GM18951 (cell line): Measurements from ENCODE around the gene DGCR6L.
"Not testable (repeated sequence)": the region's sequence is repeated elsewhere in the genome, so short reads cannot be mapped to it uniquely, and the experiment has no call there.

Experiments used
- POLR2A ChIP-seq: IDR thresholded peaks from 4 replicates; pipeline ENCODE4 v1.6.1; 2011; ENCODE audit warnings: mild to moderate bottlenecking; ENCODE audit not compliant: insufficient read length, insufficient read depth; ENCODE audit errors: extremely low read depth
- in situ Hi-C: fragments of 300-500 bp; cut with MboI; formaldehyde crosslinking; loops from one replicate; pipeline ENCODE4 v1.12.0; 2022; ENCODE audit warnings: low sequenced_read_pairs, mixed read lengths, inconsistent platforms; ENCODE audit not compliant: unreplicated experiment

The DGCR6L gene

DNA sequence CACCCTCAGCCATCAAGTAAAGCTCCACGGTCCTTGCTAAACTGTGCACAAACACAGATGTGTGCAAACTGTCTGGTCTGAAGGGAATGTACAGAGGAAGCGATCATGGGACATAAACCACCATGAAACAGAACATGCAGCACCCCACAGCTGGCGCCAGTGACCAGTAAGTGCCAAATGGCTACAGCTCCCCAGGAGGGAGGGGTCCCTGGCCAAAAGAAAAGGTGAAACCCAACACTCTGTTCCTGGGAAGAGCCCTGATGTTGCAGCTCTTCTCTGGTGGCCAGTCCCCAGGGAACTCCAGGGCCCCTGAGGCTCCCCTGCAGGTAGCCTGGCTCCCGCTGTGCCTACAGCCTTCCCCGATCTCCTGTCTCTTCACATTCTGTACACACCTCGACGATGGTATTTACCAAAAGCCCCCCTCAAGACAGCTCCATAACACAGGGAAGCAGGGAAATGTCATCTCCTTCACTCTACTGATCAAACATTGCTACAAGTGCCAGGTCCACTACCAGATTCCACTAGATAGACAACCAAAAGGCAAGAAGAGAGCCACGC is 2.9 kb downstream of the DGCR6L start:
- in situ Hi-C loops = no loop called here
- TF ChIP-seq POLR2A = no peak

DNA sequence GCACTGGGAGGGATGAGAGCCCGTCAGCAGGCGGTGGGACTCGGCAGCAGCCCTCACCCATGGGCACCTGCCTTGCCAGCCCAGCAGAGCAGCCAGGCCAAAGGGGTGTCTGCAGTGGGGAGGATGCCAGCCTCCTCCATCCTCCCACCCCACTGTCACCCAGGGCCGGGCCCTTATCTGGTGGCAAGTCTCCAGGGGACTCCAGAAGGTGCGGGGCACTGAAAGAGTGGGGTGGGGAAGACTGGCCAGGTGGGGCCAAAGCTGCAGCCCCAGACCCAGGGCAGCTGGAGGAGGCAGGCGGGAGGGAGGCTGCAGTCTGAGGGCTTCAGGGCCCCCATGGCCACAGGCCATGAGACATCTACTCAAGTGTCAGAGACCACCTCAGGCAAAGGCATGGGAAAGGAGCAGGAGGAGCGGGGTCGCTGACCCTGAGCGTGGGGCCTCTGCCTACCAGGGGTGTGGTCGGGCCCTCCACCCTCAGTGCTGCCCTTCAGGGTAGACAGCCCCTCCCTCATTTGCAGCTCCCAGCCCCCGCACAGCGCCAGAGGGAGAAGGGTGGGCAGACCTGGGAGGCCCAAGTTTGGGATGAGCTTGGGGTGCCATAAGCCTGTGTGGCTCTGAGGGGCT is 3.5 kb downstream of the DGCR6L start:
- no peak for TF ChIP-seq POLR2A
- in situ Hi-C loops = no loop called here

DNA sequence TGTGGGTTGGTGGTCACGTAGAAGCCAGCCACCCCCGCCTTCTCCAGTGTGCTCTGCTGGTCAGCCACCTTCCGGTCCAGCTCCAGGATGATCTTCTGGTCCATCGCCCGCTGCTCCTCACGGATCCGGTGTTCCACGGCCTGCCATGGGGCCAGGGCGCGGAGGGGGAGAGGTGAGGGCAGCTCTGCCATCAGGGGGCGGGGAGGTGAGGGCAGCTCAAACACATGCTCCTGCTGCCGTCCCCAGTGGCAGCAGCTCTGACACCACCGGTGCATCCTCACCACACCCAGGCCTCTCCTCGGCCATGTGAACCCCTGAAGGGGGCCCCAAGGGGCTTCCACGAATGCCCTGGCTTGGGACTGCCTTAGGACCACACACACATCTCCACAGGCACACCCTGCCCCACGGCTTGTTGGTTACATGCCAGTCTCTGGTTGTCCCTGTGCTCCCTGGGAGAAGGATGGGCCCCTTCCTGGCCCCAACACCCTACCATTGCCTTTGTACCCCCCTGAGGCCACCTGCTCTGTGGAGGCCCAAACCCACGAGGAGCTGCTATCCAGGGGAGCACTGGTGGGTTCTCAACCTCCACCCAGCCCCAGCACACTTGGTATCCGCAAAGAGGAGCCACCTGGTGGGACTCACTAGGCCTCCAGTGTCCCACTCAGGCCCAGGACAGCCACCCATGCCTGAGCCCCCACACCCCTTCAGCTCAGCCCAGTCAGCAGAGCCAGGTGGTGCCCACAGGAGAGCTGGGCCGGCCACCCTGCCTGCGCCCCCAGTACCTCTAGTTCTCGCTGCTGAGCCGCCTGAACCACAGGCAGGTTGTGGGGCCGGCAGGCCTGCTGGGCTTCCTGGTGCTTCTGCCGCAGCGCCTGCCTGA is 4.3 kb downstream of the DGCR6L start:
- in situ Hi-C loops = no loop called here
- no peak for TF ChIP-seq POLR2A

DNA sequence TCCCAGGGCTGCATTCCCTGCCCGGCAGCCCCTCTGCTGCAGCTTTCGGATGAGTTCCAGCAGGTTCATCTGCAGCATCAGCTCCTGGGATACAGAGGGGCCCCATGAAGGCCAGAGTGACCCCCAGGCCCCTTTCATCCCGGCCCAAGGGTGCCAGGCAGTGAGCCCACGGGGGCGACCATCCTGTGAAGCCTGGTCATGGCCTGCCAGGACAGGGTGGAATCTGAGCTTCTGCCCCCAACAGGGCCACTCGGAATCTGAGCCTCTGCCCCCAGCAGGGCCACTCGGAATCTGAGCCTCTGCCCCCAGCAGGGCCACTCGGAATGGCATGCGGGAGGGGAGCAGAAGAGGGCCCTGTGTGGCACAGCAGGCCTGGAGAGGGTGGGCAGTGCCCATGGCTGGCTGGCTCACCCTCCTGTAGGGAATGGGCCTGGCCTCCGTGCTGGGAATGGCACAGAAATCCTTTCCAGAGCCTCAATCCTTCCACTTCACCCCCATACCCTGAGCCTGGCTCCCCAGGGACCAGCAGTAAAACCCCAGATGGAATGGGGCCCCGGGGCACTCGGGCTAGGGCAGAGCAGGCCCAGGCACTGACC is 5.0 kb downstream of the DGCR6L start:
- in situ Hi-C loops = not testable (repeated sequence)

DNA sequence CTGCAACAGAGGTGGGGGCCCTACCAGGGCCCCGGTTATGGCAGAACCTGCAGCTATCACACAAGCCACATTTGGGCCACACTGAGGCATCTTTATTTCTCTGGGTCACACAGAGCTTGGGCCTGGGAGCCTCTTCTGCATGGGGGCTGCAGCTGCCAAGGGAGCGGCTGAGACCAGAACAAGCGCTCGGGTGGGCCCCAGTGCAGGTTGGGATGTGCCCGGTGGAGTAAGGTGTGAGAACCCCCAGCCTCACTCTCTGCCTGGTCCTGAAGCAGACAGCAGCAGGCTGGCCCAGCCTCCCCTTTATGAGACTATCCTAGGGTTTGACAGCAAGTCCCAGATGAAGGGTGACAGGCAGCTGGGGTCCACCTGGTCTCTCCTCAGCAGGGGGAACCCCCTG is 5.7 kb downstream of the DGCR6L start:
- in situ Hi-C loops = not testable (repeated sequence)

DNA sequence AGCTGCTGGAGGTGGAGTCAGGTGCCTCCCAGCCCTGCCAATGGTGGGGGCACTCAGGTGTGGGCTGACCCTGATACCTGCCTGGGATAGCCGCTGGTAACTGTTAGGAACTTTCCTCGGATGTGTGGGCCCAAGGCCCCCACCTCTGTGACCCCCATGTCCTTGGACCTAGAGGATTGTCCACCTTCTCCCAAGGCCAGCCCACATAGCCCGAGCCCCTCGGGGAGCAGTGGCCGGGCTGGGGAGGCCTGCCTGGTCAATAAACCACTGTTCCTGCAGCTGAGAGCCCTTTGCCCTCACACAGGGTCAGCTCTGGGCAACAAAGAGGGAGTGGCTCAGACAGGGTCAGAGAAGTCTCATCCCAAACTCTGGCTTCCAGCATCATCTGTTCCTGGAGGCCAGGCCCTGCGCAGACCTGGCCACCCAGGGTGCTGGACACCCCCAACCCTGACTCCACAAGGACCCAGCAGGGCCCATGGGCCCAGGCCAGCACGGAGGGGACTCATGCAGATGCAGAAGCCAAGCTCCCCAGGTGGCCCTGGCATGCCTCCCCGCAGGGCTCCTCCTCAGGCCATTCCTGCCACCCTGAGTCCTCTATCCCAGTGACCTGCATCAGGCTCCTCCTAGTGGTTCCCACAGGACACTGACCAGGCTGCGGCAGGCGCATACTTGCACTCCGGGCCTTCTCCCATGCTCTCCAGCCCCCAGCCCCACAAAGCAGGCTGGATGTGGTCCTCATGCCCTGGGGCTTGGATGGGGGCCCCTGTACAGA is 6.4 kb downstream of the DGCR6L start:
- in situ Hi-C loops = not testable (repeated sequence)

DNA sequence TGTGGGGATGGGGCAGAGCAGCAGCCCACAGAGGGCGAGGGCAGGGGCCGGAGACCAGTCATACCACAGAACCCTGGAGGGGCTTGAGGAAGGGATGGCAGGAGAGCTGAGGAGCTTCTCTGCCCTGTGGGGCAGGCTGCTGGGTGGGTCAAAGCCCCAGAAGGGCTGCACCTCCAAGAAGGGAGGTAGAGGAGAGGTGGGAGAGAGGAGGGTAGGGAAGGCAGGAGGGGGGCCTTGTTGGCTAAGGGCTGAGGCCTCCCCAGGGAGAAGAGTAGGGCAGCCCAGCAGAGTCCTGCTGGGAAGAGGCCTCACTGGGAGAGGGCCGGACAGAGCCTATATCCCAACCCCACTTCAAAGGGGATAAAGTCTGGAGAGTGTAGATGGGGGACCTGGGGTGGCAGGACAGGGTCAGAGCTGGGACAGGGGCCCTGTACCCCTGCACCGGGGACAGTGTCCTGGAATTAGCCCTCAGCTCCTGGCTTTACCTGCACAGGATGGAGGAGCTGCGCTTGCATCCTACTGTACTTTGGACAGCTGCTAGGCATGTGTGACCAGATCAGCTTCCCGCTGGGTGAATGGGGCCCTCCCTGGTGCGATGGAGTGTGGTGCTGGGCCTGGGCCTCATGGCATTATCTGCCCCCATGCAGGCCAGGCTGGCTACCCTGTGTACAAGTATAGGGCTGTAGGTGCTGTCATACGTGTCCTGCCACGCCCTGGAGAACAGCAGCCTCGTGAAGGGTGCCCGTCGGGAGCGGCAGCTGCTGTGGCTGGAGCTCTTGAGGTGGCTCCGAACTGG is 7.3 kb downstream of the DGCR6L start:
- no peak for TF ChIP-seq POLR2A
- in situ Hi-C loops = no loop called here

DNA sequence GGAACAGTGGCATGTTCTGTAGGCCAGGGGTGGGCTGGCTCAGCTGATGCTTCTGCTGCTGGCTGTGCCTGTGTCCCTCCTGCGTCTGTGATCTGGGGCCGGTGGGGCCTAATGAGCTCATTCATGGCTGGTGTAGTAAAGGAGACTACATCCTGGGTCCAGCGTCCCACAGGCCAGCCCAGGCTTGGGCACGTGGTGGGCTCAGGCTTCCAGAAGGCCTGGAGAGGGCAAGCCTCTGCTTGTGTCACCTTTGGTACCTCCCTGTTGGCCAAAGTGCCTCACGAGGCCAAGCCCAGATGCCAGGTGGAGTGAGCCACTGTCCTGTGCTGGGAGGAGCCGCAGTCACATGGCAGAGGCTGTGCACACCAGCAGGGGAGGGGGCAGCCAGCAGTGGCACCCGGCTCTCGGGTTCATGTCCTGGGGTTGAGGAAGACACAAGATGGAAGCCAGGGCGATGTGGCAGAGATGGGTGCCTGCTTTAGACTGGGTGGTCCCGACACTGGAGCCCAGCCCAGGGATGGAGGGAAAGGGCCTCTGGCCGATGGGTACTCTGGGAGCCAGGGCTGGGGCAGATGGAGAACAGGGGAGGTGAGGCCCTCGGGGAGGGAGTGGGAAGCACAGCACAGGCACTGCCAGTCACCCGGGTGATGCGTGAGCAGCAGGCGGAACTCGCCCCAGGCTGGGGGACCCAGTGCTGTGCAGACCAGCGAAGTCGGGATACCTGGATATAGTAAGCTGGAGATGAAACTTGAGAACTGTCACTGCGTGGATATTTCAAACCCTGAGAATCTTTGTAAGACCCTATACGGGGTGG is 8.4 kb downstream of the DGCR6L start:
- in situ Hi-C loops = not testable (repeated sequence)

DNA sequence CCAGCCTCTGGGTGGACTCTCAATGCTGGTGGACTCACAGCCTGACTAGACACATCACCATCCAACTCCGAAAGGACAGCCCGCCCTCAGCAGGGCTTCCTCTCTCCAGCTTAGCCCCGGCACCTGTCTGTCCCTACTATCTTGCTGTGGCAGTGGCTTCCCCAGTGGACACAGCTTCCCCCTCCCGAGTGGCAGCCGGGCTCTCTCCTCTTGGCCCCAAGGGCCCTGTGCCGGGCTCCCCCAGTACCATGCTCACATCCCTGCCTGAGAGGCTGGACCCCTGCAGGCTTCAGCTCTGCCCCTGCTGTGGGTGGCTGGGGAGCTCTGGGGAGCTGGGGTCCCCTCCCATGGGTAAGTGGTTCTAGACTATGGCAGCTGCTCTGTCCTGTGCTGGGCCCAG is 9.1 kb downstream of the DGCR6L start:
- in situ Hi-C loops = not testable (repeated sequence)

DNA sequence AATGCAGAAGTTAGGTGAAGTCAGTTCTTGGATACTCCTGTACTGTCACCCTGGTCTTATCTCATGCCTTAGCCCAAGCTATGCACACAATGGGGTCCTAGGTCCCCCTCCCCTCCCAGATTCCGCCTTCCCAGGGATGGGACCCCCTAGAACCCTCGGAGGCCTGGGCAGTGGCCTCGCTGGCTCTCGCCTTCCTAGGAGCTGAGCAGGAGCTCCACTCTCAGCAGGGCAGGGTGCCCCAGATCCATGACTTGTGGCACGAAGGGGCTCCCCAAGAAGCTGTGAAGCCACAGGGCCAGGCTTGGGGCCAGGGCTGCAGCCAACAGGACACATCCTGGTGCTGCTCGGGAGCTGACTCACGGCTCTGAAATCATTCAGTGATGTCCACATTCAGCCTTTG is 9.7 kb downstream of the DGCR6L start:
- in situ Hi-C loops = not testable (repeated sequence)

DNA sequence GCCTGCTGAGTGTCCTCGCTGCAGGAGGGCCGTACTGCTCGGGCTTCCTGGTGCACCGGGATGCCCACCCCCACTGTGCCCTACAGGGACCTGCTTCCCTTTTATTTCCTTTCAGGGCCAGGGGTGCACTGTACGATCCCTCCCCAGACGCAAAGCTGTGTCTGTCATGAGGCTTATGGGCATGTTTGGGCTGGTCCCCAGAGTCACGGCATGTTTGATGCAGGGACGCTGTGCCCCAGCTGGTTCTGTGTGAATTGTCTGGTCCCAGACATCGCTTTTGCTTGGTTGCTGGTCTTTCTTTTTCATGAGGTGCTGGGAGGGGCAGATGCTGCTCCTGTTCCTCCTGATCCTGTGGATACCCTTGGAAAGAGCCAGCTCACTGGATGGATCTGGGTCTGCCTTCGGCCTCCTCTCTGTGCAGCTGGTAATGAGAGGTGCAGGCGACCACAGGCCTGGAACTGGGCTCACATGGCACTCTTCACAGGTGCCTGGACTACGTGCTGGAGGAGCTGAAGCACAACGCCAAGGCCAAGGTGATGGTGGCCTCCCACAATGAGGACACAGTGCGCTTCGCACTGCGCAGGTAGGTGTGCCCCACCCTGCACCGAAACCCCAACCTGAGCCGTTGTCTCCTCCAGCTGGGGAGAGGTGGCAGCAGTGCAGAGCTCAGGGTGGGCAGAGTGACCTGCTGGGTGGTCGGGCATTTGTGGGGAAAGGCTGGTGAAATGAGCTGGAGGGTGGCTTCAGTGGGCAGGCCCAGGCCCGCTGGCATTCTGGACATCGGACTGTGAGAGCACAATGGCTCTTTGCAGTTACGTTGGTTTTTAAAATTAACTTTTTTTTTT is 10.8 kb downstream of the DGCR6L start:
- in situ Hi-C loops = not testable (repeated sequence)

DNA sequence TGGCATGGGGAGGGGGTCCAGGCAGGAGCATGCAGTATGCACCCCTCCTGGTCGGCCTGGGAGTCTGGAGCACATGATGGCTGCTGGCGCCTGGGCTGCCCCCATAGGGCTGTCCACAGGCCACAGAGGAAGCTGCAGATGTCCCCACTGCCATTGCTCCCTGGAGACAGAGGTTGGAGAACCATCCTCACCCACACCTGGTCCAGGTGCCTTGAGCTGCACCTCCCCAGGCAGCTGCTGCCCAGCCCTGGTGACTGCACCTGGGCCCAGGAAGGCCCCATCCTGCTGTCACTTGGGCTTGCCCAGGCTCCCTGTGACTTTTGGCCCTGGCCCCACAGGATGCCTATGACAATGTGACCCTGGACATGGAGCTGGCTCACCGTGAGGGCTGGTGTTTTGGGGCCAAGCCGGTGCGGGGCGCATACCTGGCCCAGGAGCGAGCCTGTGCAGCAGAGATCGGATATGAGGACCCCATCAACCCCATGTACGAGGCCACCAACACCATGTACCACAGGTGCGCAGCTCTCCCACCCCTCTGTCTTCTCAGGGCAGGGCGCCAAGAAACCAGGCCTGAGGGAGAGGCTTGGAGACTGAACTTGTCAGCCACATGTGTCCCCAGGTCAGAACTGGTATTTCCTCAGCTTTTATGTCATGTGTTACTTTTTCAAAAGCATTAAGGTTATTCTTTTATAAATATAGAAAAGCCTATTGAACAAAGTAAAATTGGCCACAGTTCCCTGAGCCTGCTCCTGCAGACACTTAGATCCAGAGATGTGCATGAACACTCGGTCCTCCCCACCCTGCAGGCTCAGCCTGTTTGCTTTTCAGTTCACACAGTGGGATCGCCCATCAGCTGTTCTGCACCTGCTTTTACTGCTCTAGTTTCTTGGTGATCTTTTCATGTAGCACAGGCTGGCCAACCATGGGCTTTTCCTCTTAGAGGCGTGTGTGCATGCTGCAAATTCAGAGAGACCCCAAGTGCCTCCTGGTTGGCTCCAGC is 12.1 kb downstream of the DGCR6L start:
- in situ Hi-C loops = not testable (repeated sequence)

DNA sequence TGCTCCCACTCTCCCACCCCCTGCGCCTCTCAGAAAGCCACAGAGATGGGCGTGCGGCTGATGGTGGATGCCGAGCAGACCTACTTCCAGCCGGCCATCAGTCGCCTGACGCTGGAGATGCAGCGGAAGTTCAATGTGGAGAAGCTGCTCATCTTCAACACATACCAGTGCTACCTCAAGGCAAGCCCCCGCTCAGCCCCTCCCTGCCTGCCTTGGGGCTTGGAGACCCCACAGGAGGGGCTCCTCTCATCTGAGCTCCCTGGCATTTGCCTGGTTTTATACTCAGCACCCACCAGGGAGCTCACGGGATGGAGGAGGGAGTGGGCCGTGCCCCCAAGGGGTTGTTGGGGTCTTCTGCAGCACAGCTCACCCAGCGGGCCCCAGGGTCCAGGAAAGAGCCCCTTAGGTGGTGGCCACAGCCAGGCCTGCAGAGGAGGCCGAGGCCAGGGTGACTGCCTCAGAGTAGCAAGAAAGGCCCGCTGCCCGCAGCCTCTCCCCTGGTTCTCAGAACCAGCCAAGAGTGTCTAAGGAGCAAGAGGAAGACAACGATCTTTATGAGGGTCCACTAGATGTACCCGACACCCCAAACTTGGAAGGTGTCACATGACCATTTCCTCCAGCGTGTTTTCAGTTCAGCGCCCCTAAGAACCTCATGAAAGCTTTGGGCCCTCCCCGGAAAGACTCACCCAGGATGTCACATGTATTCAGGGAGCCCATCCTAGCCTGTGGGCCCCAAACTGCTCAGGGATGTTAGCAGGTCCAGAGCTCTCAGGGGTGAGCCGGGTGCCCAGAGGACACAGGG is 13.0 kb downstream of the DGCR6L start:
- in situ Hi-C loops = not testable (repeated sequence)
